HepG2 (cell line): ENCODE measurements around the gene FRMD3. TPM values are rescaled to one million over a fixed set of nuclear protein-coding genes. Genes with fewer than 3 reads are reported as not detected.

Experiments used
- BRCA1 ChIP-seq: sonication (generic); formaldehyde crosslinking; IDR thresholded peaks from 2 replicates; pipeline ENCODE4 v1.4.0; 2020; ENCODE audit warnings: missing genetic modification reagents
- CCDC6 ChIP-seq: sonication (generic); formaldehyde crosslinking; IDR thresholded peaks from 2 replicates; pipeline ENCODE4 v1.8.1; 2022; ENCODE audit warnings: mild to moderate bottlenecking, missing genetic modification reagents, moderate library complexity
- KAT7 ChIP-seq: IDR thresholded peaks from 2 replicates; pipeline ENCODE4 v1.6.1; 2018; ENCODE audit warnings: borderline replicate concordance, missing compliant biosample characterization
- PAXIP1 ChIP-seq: sonication (generic); formaldehyde crosslinking; conservative IDR thresholded peaks from 2 replicates; pipeline ENCODE4 v1.4.0; 2020; ENCODE audit warnings: mild to moderate bottlenecking, missing genetic modification reagents, moderate library complexity
- RFXANK ChIP-seq: IDR thresholded peaks from 2 replicates; pipeline ENCODE4 v1.6.1; 2016
- SKIL ChIP-seq: sonication (generic); formaldehyde crosslinking; IDR thresholded peaks from 2 replicates; pipeline ENCODE4 v1.8.0; 2022; ENCODE audit warnings: missing genetic modification reagents, mild to moderate bottlenecking, moderate library complexity, borderline replicate concordance
- TFAP4 ChIP-seq: sonication (generic); IDR thresholded peaks from 2 replicates; pipeline ENCODE4 v1.6.1; 2016; ENCODE audit warnings: low read depth, borderline replicate concordance
- polyA plus RNA-seq, 8 experiments: library from polyadenylated mRNA; depleted of rRNA in 3 of 8; stranded (reverse) in 7 of 8; unstranded in 1 of 8; fragments of >200 nt; fragmentation: Illumina TruSeq in 4 of 8; extraction: Trizol in 4 of 8; gene quantifications; 2 replicates each; pipeline versions ENCODE4 v1.2.1 to v1.2.3, GENCODE V29; 2011 to 2016; ENCODE audit warnings: low read depth in 4 of 8, missing spikeins in 1 of 8, mixed read lengths in 1 of 8; ENCODE audit not compliant: insufficient read depth in 1 of 8
- total RNA-seq, 5 experiments: library from RNA; depleted of rRNA; stranded (reverse); fragments of >200 nt; fragmentation: Illumina TruSeq; extraction: Trizol; gene quantifications; 2 replicates each; pipeline ENCODE4 v1.2.3, GENCODE V29; 2016; ENCODE audit warnings: low read depth in 1 of 5

The FRMD3 gene
- total and polyA plus RNA-seq, 2 of the 13 experiments (the other 11 are each of a cell fraction or from before 2014, with no cell fraction given): 3.2 to 7.7 TPM

GRCh38 chr9:83423815-83424707 lies 114.1 kb downstream of the FRMD3 start (continued):
- peak; percentile 87 for TF ChIP-seq PAXIP1 (CRISPR knock-in tag)
- TF ChIP-seq BRCA1 (CRISPR knock-in tag): 0 out of 2 replicates have a peak, but pooled peaks have one; percentile 33
- 0 out of 2 replicates have a peak, but pooled peaks have one; percentile 71 for TF ChIP-seq KAT7 (CRISPR knock-in tag)
- TF ChIP-seq CCDC6 (CRISPR knock-in tag): 0 out of 2 replicates have a peak, but pooled peaks have one; percentile 48
- peak; percentile 74; the same call in 1 of the 2 replicates for TF ChIP-seq SKIL (CRISPR knock-in tag)
- no peak for TF ChIP-seq RFXANK (CRISPR knock-in tag)
- TF ChIP-seq TFAP4: peak; percentile 27; the same call in 1 of the 2 replicates
